Measurements from ENCODE around the gene PTPN11.
"Not testable (repeated sequence)": the region's sequence is repeated elsewhere in the genome, so short reads cannot be mapped to it uniquely, and the experiment has no call there.

PTPN11 gene

GRCh38 chr12:112443916-112444315, 25.2 kb downstream of the PTPN11 start:
- Histone ChIP-seq H3K9ac (ENCODE audit: low read depth, low read length) (no peak overlapping the region), H3K27me3 (ENCODE audit: insufficient read depth, low read length, poor library complexity) (no peaks in the 10 kb centered on the region), H3K27ac (ENCODE audit: low read length) (no peak overlapping the region), H3K36me3 (ENCODE audit: insufficient read depth, low read length) (peaks cover 28% of the 10 kb centered on the region), H3K4me3 (ENCODE audit: low read depth in 1 of 2, low read length in 2 of 2) (no peak overlapping the region), H3K4me1 (ENCODE audit: insufficient read depth, low read length) (no peaks in the 10 kb centered on the region), H3K9me3 (ENCODE audit: insufficient read depth, low read length, severe bottlenecking) (no peaks in the 10 kb centered on the region), H2AFZ (ENCODE audit: low read depth, low read length) (no peak overlapping the region), H4K20me1 (ENCODE audit: insufficient read depth, low read length) (peaks cover 15% of the 10 kb centered on the region; the same call in 1 of the 2 replicates), H3K4me2 (ENCODE audit: insufficient read depth, low read length) (no peak overlapping the region), H3K79me2 (ENCODE audit: insufficient read depth, low read length) (peaks cover 56% of the 10 kb centered on the region)
- no peak for TF ChIP-seq EZH2 (IDR thresholded peaks at IDR 0.05; ENCODE audit: borderline replicate concordance, low read depth, low read length, severe bottlenecking)
- TF ChIP-seq, protein P1, sequence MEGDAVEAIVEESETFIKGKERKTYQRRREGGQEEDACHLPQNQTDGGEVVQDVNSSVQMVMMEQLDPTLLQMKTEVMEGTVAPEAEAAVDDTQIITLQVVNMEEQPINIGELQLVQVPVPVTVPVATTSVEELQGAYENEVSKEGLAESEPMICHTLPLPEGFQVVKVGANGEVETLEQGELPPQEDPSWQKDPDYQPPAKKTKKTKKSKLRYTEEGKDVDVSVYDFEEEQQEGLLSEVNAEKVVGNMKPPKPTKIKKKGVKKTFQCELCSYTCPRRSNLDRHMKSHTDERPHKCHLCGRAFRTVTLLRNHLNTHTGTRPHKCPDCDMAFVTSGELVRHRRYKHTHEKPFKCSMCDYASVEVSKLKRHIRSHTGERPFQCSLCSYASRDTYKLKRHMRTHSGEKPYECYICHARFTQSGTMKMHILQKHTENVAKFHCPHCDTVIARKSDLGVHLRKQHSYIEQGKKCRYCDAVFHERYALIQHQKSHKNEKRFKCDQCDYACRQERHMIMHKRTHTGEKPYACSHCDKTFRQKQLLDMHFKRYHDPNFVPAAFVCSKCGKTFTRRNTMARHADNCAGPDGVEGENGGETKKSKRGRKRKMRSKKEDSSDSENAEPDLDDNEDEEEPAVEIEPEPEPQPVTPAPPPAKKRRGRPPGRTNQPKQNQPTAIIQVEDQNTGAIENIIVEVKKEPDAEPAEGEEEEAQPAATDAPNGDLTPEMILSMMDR (IDR thresholded peaks at IDR 0.05; ENCODE audit: borderline replicate concordance, extremely low read depth, low read length, poor library complexity, severe bottlenecking) = no peak
- no peak for ATAC-seq (ENCODE audit: insufficient read depth, low read depth)
- DNase-seq = no peak

DNA sequence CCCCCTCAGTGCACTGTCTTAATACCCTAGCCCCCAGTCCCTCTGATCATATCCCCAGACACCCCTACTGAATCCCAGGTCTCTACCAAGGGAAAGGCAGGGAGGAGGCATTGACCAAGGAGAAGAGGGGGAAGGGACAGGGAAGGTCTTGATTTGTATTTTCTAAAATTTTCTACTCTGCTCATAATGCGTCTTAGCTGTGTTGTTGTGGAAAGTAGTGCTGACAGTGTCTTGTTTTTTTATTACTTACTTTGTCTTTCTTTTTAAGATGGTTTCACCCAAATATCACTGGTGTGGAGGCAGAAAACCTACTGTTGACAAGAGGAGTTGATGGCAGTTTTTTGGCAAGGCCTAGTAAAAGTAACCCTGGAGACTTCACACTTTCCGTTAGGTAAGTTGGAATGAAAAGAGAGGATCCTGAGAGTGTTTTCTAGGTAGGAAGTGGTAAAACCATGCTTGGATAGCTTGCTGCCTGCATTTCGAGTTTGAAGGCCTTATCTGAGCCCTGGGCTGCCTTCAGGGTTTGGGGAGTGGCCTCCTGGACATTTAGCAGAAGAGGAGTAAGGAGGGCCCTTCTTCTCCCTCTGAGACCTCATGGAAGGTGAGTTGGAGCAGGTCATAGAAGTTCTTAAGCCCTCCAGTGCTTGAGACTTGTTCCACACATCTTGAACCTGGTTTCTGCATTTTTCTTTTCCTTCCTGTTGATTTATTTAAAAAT, 27.4 kb downstream of the PTPN11 start:
- TF ChIP-seq, protein P1 (IDR thresholded peaks at IDR 0.05; ENCODE audit: borderline replicate concordance, extremely low read depth, low read length, poor library complexity, severe bottlenecking) = no peak
- no peak for TF ChIP-seq EZH2 (IDR thresholded peaks at IDR 0.05; ENCODE audit: borderline replicate concordance, low read depth, low read length, severe bottlenecking)
- Histone ChIP-seq H3K4me2 (ENCODE audit: insufficient read depth, low read length) (no peak overlapping the region), H3K36me3 (ENCODE audit: insufficient read depth, low read length) (peaks cover 47% of the 10 kb centered on the region)

DNA sequence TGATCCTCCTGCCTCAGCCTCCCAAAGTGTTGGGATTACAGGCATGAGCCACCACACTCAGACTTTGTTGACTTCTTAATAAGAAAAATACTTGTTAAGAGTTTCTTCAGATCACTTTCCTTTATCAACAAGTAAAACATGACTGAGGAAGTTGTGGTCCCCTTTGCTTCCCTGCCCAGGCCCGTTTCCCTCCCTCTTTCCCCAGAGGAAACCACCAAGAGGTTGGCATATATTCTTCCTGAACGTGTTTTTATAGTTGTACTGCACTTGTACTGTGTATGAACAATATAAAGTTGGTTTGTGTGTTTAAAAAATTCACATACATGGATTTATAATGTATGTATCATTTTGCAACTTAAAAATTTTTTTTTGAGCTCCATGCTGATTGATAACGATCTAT, 28.4 kb downstream of the PTPN11 start:
- Histone ChIP-seq H3K4me2 (ENCODE audit: insufficient read depth, low read length) (no peak overlapping the region), H3K4me3 (ENCODE audit: low read depth in 1 of 2, low read length in 2 of 2) (no peak overlapping the region), H3K79me2 (ENCODE audit: insufficient read depth, low read length) (peaks cover 31% of the 10 kb centered on the region), H3K36me3 (ENCODE audit: insufficient read depth, low read length) (peaks cover 51% of the 10 kb centered on the region), H3K9ac (ENCODE audit: low read depth, low read length) (no peak overlapping the region), H3K9me3 (ENCODE audit: insufficient read depth, low read length, severe bottlenecking) (no peaks in the 10 kb centered on the region), H2AFZ (ENCODE audit: low read depth, low read length) (no peak overlapping the region), H3K4me1 (ENCODE audit: insufficient read depth, low read length) (no peaks in the 10 kb centered on the region), H3K27me3 (ENCODE audit: insufficient read depth, low read length, poor library complexity) (no peaks in the 10 kb centered on the region), H4K20me1 (ENCODE audit: insufficient read depth, low read length) (peaks cover 15% of the 10 kb centered on the region; the same call in 1 of the 2 replicates), H3K27ac (ENCODE audit: low read length) (no peak overlapping the region)
- DNase-seq = no peak
- TF ChIP-seq, protein P1 (IDR thresholded peaks at IDR 0.05; ENCODE audit: borderline replicate concordance, extremely low read depth, low read length, poor library complexity, severe bottlenecking) = no peak
- TF ChIP-seq EZH2 (IDR thresholded peaks at IDR 0.05; ENCODE audit: borderline replicate concordance, low read depth, low read length, severe bottlenecking) = no peak
- ATAC-seq (ENCODE audit: insufficient read depth, low read depth) = peak; percentile 57; the same call in 2 of the 3 replicates

More for the DNA sequence above, 27.4 kb downstream of the PTPN11 start:
- peaks cover 15% of the 10 kb centered on the region; the same call in 1 of the 2 replicates for H4K20me1 ChIP-seq (ENCODE audit: insufficient read depth, low read length)
- DNase-seq (no peak), ATAC-seq (ENCODE audit: insufficient read depth, low read depth) (no peak)
- H3K27ac ChIP-seq (ENCODE audit: low read length) = no peak overlapping the region
- peaks cover 37% of the 10 kb centered on the region for H3K79me2 ChIP-seq (ENCODE audit: insufficient read depth, low read length)
- H3K4me3 ChIP-seq (ENCODE audit: low read depth in 1 of 2, low read length in 2 of 2) = no peak overlapping the region
- no peak overlapping the region for H2AFZ ChIP-seq (ENCODE audit: low read depth, low read length)
- no peaks in the 10 kb centered on the region for H3K9me3 ChIP-seq (ENCODE audit: insufficient read depth, low read length, severe bottlenecking)
- no peaks in the 10 kb centered on the region for H3K4me1 ChIP-seq (ENCODE audit: insufficient read depth, low read length)
- no peak overlapping the region for H3K9ac ChIP-seq (ENCODE audit: low read depth, low read length)
- H3K27me3 ChIP-seq (ENCODE audit: insufficient read depth, low read length, poor library complexity) = no peaks in the 10 kb centered on the region

- H3K9ac ChIP-seq (ENCODE audit: low read depth, low read length); H3K27ac ChIP-seq (ENCODE audit: low read length); H3K4me1 ChIP-seq (ENCODE audit: insufficient read depth, low read length); H3K9me3 ChIP-seq (ENCODE audit: insufficient read depth, low read length, severe bottlenecking); H3K4me3 ChIP-seq (ENCODE audit: low read depth in 1 of 2, low read length in 2 of 2); H3K4me2 ChIP-seq (ENCODE audit: insufficient read depth, low read length); ATAC-seq (ENCODE audit: insufficient read depth, low read depth); H3K27me3 ChIP-seq (ENCODE audit: insufficient read depth, low read length, poor library complexity); H2AFZ ChIP-seq (ENCODE audit: low read depth, low read length); DNase-seq: not testable (repeated sequence)
- H4K20me1 ChIP-seq (ENCODE audit: insufficient read depth, low read length) = peaks cover 14% of the 10 kb centered on the region; the same call in 1 of the 2 replicates
- H3K79me2 ChIP-seq (ENCODE audit: insufficient read depth, low read length) = peaks cover 22% of the 10 kb centered on the region
- H3K36me3 ChIP-seq (ENCODE audit: insufficient read depth, low read length) = peaks cover 59% of the 10 kb centered on the region
Measured at GRCh38 chr12:112448165-112448564, 29.4 kb downstream of the PTPN11 start.

Measured in DND-41 (cell line).